ENCODE data around the gene ILKAP. TPM values are rescaled to one million over a fixed set of nuclear protein-coding genes. Genes with fewer than 3 reads are reported as not detected.

ILKAP gene
- polyA plus RNA-seq, 1 donor from 2014 or later = 78.5 TPM

DNA sequence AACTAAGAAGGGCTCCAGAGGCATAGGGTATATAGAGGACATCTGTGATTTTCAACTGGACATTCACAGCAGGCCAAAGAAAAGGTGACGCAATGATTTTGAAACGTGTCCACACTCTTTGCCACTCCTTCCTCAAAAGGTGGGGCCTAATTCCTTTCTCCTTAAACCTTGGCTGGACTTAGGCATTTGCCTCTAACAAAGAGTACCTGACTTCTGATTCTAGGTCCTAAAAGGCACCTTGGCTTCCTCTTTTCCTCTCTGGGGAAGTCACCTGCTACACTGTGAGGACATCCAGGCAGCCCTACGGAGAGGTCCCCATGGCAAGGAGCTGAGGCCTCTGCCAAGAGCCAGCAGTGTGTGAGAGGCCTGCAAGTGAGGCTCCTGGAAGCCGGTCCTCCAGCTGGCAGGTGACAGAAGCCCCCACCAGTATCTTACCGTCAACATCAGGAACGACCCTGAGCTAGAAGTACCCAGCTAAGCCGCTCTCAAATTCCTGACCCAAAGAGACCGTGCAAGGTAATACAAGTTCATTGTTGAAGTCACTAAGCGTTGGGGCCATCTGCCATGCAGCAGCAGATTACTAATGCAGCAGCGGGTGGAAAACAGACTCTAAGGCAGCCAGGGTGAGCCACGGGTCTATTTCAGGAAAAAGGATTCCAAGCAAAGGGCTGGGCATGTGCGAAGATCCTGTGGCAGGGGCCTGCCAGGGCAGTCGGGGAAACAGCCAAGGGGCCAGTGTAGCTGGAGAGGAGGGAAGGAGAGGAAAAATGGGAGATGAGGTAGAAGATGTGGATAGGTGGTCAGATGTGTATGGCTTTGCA is 43.7 kb upstream of the ILKAP start:
- no peak overlapping the region for H3K4me2 ChIP-seq (ENCODE audit: low read length)
- H3K4me3 ChIP-seq (ENCODE audit: low read length) = no peak overlapping the region
- H3K27me3 ChIP-seq (ENCODE audit: insufficient read depth, low read depth, low read length) = no peaks in the 10 kb centered on the region
- H3F3A ChIP-seq (ENCODE audit: insufficient read depth, low read length, poor library complexity, severe bottlenecking) = no peaks in the 10 kb centered on the region
- H3K9me2 ChIP-seq (ENCODE audit: insufficient read depth, low read length) = no peaks in the 10 kb centered on the region
- TF ChIP-seq, protein P1, sequence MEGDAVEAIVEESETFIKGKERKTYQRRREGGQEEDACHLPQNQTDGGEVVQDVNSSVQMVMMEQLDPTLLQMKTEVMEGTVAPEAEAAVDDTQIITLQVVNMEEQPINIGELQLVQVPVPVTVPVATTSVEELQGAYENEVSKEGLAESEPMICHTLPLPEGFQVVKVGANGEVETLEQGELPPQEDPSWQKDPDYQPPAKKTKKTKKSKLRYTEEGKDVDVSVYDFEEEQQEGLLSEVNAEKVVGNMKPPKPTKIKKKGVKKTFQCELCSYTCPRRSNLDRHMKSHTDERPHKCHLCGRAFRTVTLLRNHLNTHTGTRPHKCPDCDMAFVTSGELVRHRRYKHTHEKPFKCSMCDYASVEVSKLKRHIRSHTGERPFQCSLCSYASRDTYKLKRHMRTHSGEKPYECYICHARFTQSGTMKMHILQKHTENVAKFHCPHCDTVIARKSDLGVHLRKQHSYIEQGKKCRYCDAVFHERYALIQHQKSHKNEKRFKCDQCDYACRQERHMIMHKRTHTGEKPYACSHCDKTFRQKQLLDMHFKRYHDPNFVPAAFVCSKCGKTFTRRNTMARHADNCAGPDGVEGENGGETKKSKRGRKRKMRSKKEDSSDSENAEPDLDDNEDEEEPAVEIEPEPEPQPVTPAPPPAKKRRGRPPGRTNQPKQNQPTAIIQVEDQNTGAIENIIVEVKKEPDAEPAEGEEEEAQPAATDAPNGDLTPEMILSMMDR (IDR thresholded peaks at IDR 0.05; ENCODE audit: poor library complexity, severe bottlenecking) = no peak
- TF ChIP-seq MXI1 (conservative IDR thresholded peaks at IDR 0.05; ENCODE audit: poor library complexity, severe bottlenecking) = no peak
- TF ChIP-seq EP300 (conservative IDR thresholded peaks at IDR 0.05; ENCODE audit: poor library complexity, severe bottlenecking) = no peak
- no peak for TF ChIP-seq SMC3 (conservative IDR thresholded peaks at IDR 0.05; ENCODE audit: poor library complexity)
- no peak for TF ChIP-seq TAF1 (IDR thresholded peaks at IDR 0.05; ENCODE audit: low read depth)
- no peak for TF ChIP-seq POLR2AphosphoS5 (IDR thresholded peaks at IDR 0.05)
- no peak for TF ChIP-seq EZH2 (IDR thresholded peaks at IDR 0.05; ENCODE audit: borderline replicate concordance, insufficient read depth, low read length, poor library complexity, severe bottlenecking)
- TF ChIP-seq RAD21 (conservative IDR thresholded peaks at IDR 0.05) = no peak
- TF ChIP-seq, protein P2, sequence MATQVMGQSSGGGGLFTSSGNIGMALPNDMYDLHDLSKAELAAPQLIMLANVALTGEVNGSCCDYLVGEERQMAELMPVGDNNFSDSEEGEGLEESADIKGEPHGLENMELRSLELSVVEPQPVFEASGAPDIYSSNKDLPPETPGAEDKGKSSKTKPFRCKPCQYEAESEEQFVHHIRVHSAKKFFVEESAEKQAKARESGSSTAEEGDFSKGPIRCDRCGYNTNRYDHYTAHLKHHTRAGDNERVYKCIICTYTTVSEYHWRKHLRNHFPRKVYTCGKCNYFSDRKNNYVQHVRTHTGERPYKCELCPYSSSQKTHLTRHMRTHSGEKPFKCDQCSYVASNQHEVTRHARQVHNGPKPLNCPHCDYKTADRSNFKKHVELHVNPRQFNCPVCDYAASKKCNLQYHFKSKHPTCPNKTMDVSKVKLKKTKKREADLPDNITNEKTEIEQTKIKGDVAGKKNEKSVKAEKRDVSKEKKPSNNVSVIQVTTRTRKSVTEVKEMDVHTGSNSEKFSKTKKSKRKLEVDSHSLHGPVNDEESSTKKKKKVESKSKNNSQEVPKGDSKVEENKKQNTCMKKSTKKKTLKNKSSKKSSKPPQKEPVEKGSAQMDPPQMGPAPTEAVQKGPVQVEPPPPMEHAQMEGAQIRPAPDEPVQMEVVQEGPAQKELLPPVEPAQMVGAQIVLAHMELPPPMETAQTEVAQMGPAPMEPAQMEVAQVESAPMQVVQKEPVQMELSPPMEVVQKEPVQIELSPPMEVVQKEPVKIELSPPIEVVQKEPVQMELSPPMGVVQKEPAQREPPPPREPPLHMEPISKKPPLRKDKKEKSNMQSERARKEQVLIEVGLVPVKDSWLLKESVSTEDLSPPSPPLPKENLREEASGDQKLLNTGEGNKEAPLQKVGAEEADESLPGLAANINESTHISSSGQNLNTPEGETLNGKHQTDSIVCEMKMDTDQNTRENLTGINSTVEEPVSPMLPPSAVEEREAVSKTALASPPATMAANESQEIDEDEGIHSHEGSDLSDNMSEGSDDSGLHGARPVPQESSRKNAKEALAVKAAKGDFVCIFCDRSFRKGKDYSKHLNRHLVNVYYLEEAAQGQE (IDR thresholded peaks at IDR 0.05; ENCODE audit: borderline replicate concordance) = no peak
- H3K79me2 ChIP-seq (replicated peaks; ENCODE audit: insufficient read depth, low read length) = no peaks in the 10 kb centered on the region
- H3K36me3 ChIP-seq (ENCODE audit: insufficient read depth, low read length) = no peaks in the 10 kb centered on the region
- H3K27ac ChIP-seq (ENCODE audit: low read length) = no peak overlapping the region
- no peaks in the 10 kb centered on the region for H4K20me1 ChIP-seq (ENCODE audit: insufficient read depth)
- H3K9ac ChIP-seq (ENCODE audit: low read length) = no peak overlapping the region
- H2AFZ ChIP-seq (ENCODE audit: low read depth, low read length) = no peak overlapping the region
- H3K9me3 ChIP-seq (ENCODE audit: low read length) = no peaks in the 10 kb centered on the region

DNA sequence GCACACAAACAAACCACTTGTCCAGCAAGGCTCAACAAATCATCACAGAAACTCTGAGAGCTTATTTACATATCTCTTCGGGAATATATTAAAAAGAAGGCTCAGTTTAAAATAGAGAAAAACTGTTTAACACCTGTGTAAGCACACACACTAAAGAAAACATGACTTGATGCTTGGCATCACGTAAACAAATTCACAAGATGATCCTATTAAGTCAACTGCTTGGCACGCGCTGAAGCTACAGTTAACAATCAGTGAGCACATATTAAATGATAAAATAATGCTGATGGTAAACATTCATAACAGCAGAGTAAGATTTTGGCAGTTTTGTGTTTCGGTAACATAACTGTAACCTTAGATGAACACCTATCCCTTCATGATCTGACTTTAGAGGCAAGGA is 40.7 kb upstream of the ILKAP start:
- Histone ChIP-seq H3K4me2 (ENCODE audit: low read length) (no peak overlapping the region), H3K27ac (ENCODE audit: low read length) (no peak overlapping the region), H3F3A (ENCODE audit: insufficient read depth, low read length, poor library complexity, severe bottlenecking) (no peaks in the 10 kb centered on the region), H3K9ac (ENCODE audit: low read length) (no peak overlapping the region), H3K79me2 (replicated peaks; ENCODE audit: insufficient read depth, low read length) (no peaks in the 10 kb centered on the region), H4K20me1 (ENCODE audit: insufficient read depth) (no peaks in the 10 kb centered on the region), H3K9me3 (ENCODE audit: low read length) (no peaks in the 10 kb centered on the region), H3K4me3 (ENCODE audit: low read length) (no peak overlapping the region), H2AFZ (ENCODE audit: low read depth, low read length) (no peak overlapping the region), H3K27me3 (ENCODE audit: insufficient read depth, low read depth, low read length) (no peaks in the 10 kb centered on the region), H3K36me3 (ENCODE audit: insufficient read depth, low read length) (no peaks in the 10 kb centered on the region), H3K9me2 (ENCODE audit: insufficient read depth, low read length) (no peaks in the 10 kb centered on the region)
- TF ChIP-seq RAD21 (conservative IDR thresholded peaks at IDR 0.05) (no peak), SMC3 (conservative IDR thresholded peaks at IDR 0.05; ENCODE audit: poor library complexity) (no peak), TAF1 (IDR thresholded peaks at IDR 0.05; ENCODE audit: low read depth) (no peak), EP300 (conservative IDR thresholded peaks at IDR 0.05; ENCODE audit: poor library complexity, severe bottlenecking) (no peak), EZH2 (IDR thresholded peaks at IDR 0.05; ENCODE audit: borderline replicate concordance, insufficient read depth, low read length, poor library complexity, severe bottlenecking) (no peak), POLR2AphosphoS5 (IDR thresholded peaks at IDR 0.05) (no peak), MXI1 (conservative IDR thresholded peaks at IDR 0.05; ENCODE audit: poor library complexity, severe bottlenecking) (no peak)
- TF ChIP-seq, protein P2 (IDR thresholded peaks at IDR 0.05; ENCODE audit: borderline replicate concordance) = no peak
- TF ChIP-seq, protein P1 (IDR thresholded peaks at IDR 0.05; ENCODE audit: poor library complexity, severe bottlenecking) = no peak
